VCaP (cell line): ENCODE data around the gene CDH12.
A peak's percentile ranks its signal among the peaks of the same experiment; 100 is the strongest.
"Not testable (repeated sequence)": the region's sequence is repeated elsewhere in the genome, so short reads cannot be mapped to it uniquely, and the experiment has no call there.

Source experiments
- H3K27ac ChIP-seq: fragments of 450-650 bp; 2 replicates; pipeline ENCODE4 v1.5.1; 2017
- TF ChIP-seq, protein P1 (sequence below): fragments of 450-650 bp; conservative IDR thresholded peaks from 2 replicates; pipeline ENCODE4 v1.5.1; 2017; ENCODE audit warnings: mild to moderate bottlenecking, moderate library complexity

CDH12 gene

GRCh38 chr5:22208463-22208862, 644.7 kb downstream of the CDH12 start:
- H3K27ac ChIP-seq, result not testable (repeated sequence)

- not testable (repeated sequence) for H3K27ac ChIP-seq
Measured at GRCh38 chr5:22188651-22189050, 664.5 kb downstream of the CDH12 start.

DNA sequence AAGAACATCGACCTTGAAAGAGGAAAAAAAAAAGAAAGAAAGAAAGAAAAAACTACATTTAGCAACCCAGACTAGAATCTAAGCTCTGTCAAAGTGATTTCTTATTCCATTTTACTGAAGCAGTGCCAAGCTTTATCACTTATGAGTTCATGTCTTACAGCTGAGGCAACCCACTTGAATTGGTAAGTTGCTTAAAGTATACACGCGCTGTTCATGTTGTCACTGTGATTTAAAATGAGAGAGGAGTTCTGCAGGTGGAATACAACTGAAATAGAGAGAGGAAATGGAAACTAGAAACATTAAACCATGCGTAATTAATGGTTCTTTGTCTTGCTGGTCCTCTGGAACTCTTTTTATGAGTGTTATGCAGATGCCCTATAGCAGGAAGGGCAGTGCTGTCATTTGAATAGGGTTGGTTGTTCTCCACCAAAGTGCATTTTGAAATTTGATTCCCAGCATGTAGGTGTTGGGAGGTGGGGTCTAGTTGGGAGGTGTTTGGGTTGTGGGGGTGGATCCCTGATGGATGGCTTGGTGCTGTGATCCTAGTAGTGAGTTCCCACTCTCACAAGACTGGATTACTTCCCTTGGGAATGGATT, 665.4 kb downstream of the CDH12 start:
- not testable (repeated sequence) for H3K27ac ChIP-seq

- not testable (repeated sequence) for H3K27ac ChIP-seq
Measured at GRCh38 chr5:22169226-22169625, 683.9 kb downstream of the CDH12 start.

- not testable (repeated sequence) for H3K27ac ChIP-seq
Measured at GRCh38 chr5:22168704-22169103, 684.4 kb downstream of the CDH12 start.

- H3K27ac ChIP-seq, result not testable (repeated sequence)
Measured at GRCh38 chr5:22165931-22166330, 687.2 kb downstream of the CDH12 start.

DNA sequence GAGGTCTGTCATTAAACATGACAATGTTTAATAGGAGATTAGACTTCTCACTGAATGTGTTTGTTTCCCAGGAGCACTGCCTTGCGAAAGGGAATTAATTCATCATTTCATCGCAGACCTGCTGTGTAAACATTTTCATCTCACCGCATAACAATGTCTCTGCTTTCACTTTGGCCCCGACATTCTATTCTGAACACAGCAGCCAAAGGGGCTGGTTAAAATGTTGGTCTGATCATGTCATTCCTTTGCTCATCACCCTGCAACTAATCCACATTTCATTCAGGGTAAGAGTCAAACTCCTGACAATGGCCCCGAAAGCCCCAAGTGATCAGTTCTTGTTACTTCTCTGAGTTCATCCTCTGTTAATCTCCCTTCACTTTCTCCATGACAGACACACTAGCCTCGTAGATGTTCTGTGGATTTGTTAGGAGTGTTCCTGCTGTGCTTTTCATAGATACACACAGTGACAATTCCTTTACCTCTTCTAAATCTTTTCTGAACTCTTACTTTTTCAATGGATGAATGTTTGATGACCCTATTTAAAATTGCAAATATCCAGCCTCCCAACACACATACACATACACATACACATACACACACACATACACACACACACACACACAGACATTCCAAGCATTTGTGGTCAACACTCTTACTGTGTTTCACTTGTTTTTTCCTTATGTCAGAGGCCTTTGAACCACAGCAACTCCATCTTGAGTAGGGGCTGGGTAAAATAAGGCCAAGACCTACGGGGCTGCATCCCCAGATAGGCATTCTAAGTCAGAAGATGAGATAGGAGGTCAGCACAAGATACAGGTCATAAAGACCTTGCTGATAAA, 688.0 kb downstream of the CDH12 start:
- H3K27ac ChIP-seq, result not testable (repeated sequence)

- not testable (repeated sequence) for H3K27ac ChIP-seq
Measured at GRCh38 chr5:22156953-22157352, 696.2 kb downstream of the CDH12 start.

- H3K27ac ChIP-seq, result not testable (repeated sequence)
Measured at GRCh38 chr5:22154779-22155178, 698.4 kb downstream of the CDH12 start.

DNA sequence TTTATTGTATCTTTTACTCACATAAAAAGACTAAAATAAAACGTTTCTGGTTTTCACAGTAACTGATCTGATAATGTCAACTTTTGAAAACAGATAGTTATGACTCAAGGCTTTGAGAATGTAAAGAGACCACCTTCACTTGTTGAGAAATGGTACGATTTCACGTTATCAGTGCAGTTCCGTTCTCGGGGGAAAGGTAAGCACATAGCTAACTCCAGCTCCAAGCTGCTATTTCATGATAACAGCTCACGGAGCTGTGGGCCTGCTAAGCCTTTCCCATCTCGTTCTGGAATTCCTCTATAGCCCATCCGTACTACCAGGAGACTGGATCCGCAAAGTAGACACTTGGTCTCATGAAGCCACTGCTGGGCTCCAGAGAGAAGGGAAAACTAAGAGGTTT, 701.3 kb downstream of the CDH12 start:
- H3K27ac ChIP-seq, result not testable (repeated sequence)

GRCh38 chr5:22140418-22140817, 712.7 kb downstream of the CDH12 start:
- H3K27ac ChIP-seq, result peak overlapping the region; percentile 68; the same call in 1 of the 2 replicates

- peak overlapping the region; percentile 68; the same call in 1 of the 2 replicates for H3K27ac ChIP-seq
Measured at GRCh38 chr5:22139662-22140300, 713.4 kb downstream of the CDH12 start.

GRCh38 chr5:22111320-22111719, 741.8 kb downstream of the CDH12 start:
- no peak overlapping the region for H3K27ac ChIP-seq

DNA sequence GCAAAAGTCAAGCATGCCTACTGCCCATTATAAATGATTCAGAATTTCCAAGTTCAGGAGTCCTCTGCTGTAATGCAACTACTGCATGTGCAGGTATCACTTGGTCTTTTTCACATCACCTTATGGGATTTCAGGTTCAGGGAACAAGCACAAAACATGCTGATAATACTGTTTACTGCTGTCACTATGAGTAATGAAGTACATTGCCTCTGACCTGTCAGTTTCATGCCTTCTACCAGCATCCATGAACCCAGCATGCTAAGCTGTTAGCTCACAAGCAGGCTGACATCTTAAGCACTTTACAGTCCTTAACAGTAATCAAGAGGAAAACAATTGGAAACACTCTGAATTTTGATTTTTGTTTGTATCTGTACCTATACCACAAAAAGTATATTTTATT, 743.8 kb downstream of the CDH12 start:
- TF ChIP-seq, protein P1, sequence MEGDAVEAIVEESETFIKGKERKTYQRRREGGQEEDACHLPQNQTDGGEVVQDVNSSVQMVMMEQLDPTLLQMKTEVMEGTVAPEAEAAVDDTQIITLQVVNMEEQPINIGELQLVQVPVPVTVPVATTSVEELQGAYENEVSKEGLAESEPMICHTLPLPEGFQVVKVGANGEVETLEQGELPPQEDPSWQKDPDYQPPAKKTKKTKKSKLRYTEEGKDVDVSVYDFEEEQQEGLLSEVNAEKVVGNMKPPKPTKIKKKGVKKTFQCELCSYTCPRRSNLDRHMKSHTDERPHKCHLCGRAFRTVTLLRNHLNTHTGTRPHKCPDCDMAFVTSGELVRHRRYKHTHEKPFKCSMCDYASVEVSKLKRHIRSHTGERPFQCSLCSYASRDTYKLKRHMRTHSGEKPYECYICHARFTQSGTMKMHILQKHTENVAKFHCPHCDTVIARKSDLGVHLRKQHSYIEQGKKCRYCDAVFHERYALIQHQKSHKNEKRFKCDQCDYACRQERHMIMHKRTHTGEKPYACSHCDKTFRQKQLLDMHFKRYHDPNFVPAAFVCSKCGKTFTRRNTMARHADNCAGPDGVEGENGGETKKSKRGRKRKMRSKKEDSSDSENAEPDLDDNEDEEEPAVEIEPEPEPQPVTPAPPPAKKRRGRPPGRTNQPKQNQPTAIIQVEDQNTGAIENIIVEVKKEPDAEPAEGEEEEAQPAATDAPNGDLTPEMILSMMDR, result no peak
- no peak overlapping the region for H3K27ac ChIP-seq

More at GRCh38 chr5:22111320-22111719, 741.8 kb downstream of the CDH12 start:
- TF ChIP-seq, protein P1, result no peak
